Measurements from ENCODE around the gene SIGLEC14. TPM values are rescaled to one million over a fixed set of nuclear protein-coding genes. Genes with fewer than 3 reads are reported as not detected.

Gene SIGLEC14
- polyA plus RNA-seq, 1 donor from 2014 or later = not detected

DNA sequence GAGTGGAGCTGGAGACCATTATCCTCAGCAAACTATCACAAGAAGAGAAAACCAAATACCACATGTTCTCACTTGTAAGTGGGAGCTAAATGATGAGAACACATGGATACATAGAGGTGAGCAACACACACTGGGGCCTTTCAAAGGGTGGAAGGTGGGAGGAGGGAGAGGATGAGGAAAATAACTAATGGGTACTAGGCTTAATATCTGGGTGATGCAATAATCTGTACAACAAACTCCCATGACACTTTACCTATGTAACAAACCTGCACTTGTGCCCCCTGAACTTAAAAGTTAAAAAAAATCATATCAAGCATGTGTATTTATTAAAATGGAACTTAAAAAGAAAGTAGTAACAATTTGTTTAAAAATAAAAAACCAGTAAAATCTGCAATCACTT lies 5.0 kb downstream of the SIGLEC14 start:
- H3K9me3 ChIP-seq (ENCODE audit: low read length) = no peaks in the 10 kb centered on the region
- H3K9me2 ChIP-seq (ENCODE audit: insufficient read depth, low read length) = no peaks in the 10 kb centered on the region
- H2AFZ ChIP-seq (ENCODE audit: low read depth, low read length) = no peak overlapping the region
- H3K9ac ChIP-seq (ENCODE audit: low read length) = no peak overlapping the region
- H3F3A ChIP-seq (ENCODE audit: insufficient read depth, low read length, poor library complexity, severe bottlenecking) = no peaks in the 10 kb centered on the region
- no peak overlapping the region for H3K4me3 ChIP-seq (ENCODE audit: low read length)
- no peak overlapping the region for H3K4me2 ChIP-seq (ENCODE audit: low read length)
- H3K79me2 ChIP-seq (replicated peaks; ENCODE audit: insufficient read depth, low read length) = no peaks in the 10 kb centered on the region
- no peak for TF ChIP-seq SMC3 (conservative IDR thresholded peaks at IDR 0.05; ENCODE audit: poor library complexity)
- TF ChIP-seq, protein P1, sequence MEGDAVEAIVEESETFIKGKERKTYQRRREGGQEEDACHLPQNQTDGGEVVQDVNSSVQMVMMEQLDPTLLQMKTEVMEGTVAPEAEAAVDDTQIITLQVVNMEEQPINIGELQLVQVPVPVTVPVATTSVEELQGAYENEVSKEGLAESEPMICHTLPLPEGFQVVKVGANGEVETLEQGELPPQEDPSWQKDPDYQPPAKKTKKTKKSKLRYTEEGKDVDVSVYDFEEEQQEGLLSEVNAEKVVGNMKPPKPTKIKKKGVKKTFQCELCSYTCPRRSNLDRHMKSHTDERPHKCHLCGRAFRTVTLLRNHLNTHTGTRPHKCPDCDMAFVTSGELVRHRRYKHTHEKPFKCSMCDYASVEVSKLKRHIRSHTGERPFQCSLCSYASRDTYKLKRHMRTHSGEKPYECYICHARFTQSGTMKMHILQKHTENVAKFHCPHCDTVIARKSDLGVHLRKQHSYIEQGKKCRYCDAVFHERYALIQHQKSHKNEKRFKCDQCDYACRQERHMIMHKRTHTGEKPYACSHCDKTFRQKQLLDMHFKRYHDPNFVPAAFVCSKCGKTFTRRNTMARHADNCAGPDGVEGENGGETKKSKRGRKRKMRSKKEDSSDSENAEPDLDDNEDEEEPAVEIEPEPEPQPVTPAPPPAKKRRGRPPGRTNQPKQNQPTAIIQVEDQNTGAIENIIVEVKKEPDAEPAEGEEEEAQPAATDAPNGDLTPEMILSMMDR (IDR thresholded peaks at IDR 0.05; ENCODE audit: poor library complexity, severe bottlenecking) = no peak
- no peak for TF ChIP-seq EP300 (conservative IDR thresholded peaks at IDR 0.05; ENCODE audit: poor library complexity, severe bottlenecking)
- TF ChIP-seq EZH2 (IDR thresholded peaks at IDR 0.05; ENCODE audit: borderline replicate concordance, insufficient read depth, low read length, poor library complexity, severe bottlenecking) = no peak
- no peak for TF ChIP-seq TAF1 (IDR thresholded peaks at IDR 0.05; ENCODE audit: low read depth)
- TF ChIP-seq POLR2AphosphoS5 (IDR thresholded peaks at IDR 0.05) = no peak
- TF ChIP-seq RAD21 (conservative IDR thresholded peaks at IDR 0.05) = no peak
- TF ChIP-seq, protein P2, sequence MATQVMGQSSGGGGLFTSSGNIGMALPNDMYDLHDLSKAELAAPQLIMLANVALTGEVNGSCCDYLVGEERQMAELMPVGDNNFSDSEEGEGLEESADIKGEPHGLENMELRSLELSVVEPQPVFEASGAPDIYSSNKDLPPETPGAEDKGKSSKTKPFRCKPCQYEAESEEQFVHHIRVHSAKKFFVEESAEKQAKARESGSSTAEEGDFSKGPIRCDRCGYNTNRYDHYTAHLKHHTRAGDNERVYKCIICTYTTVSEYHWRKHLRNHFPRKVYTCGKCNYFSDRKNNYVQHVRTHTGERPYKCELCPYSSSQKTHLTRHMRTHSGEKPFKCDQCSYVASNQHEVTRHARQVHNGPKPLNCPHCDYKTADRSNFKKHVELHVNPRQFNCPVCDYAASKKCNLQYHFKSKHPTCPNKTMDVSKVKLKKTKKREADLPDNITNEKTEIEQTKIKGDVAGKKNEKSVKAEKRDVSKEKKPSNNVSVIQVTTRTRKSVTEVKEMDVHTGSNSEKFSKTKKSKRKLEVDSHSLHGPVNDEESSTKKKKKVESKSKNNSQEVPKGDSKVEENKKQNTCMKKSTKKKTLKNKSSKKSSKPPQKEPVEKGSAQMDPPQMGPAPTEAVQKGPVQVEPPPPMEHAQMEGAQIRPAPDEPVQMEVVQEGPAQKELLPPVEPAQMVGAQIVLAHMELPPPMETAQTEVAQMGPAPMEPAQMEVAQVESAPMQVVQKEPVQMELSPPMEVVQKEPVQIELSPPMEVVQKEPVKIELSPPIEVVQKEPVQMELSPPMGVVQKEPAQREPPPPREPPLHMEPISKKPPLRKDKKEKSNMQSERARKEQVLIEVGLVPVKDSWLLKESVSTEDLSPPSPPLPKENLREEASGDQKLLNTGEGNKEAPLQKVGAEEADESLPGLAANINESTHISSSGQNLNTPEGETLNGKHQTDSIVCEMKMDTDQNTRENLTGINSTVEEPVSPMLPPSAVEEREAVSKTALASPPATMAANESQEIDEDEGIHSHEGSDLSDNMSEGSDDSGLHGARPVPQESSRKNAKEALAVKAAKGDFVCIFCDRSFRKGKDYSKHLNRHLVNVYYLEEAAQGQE (IDR thresholded peaks at IDR 0.05; ENCODE audit: borderline replicate concordance) = no peak
- no peak overlapping the region for H3K27ac ChIP-seq (ENCODE audit: low read length)
- no peaks in the 10 kb centered on the region for H3K36me3 ChIP-seq (ENCODE audit: insufficient read depth, low read length)
- H4K20me1 ChIP-seq (ENCODE audit: insufficient read depth) = no peaks in the 10 kb centered on the region
- no peaks in the 10 kb centered on the region for H3K27me3 ChIP-seq (ENCODE audit: insufficient read depth, low read depth, low read length)

DNA sequence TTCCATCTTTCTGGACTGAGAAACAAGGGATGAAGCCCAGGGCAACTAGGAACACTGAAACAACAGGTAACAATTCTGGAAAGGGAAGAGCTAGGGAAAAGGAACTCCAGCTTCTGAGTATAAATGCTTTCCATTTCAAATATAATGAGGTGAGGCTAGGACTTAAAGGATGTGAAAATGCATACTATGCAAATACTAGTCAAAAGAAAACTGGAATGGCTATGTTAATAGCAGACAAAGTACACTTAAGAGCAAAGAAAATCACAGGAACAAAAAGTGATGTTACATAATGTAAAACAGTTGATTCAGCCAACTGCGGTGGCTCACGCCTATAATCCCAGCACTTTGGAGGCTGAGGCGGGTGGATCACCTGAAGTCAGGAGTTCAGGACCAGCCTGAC lies 6.2 kb downstream of the SIGLEC14 start:
- Histone ChIP-seq H3K36me3 (ENCODE audit: insufficient read depth, low read length) (no peaks in the 10 kb centered on the region), H3K4me2 (ENCODE audit: low read length) (no peak overlapping the region), H3K9me2 (ENCODE audit: insufficient read depth, low read length) (no peaks in the 10 kb centered on the region), H3K4me3 (ENCODE audit: low read length) (no peak overlapping the region), H3K27ac (ENCODE audit: low read length) (no peak overlapping the region), H3F3A (ENCODE audit: insufficient read depth, low read length, poor library complexity, severe bottlenecking) (no peaks in the 10 kb centered on the region), H3K27me3 (ENCODE audit: insufficient read depth, low read depth, low read length) (no peaks in the 10 kb centered on the region), H2AFZ (ENCODE audit: low read depth, low read length) (no peak overlapping the region), H3K9me3 (ENCODE audit: low read length) (no peaks in the 10 kb centered on the region), H3K9ac (ENCODE audit: low read length) (no peak overlapping the region), H3K79me2 (replicated peaks; ENCODE audit: insufficient read depth, low read length) (no peaks in the 10 kb centered on the region), H4K20me1 (ENCODE audit: insufficient read depth) (no peaks in the 10 kb centered on the region)
- no peak for TF ChIP-seq POLR2AphosphoS5 (IDR thresholded peaks at IDR 0.05)
- no peak for TF ChIP-seq SMC3 (conservative IDR thresholded peaks at IDR 0.05; ENCODE audit: poor library complexity)
- TF ChIP-seq EZH2 (IDR thresholded peaks at IDR 0.05; ENCODE audit: borderline replicate concordance, insufficient read depth, low read length, poor library complexity, severe bottlenecking) = no peak
- TF ChIP-seq TAF1 (IDR thresholded peaks at IDR 0.05; ENCODE audit: low read depth) = no peak
- TF ChIP-seq RAD21 (conservative IDR thresholded peaks at IDR 0.05) = no peak
- TF ChIP-seq, protein P2 (IDR thresholded peaks at IDR 0.05; ENCODE audit: borderline replicate concordance) = no peak
- no peak for TF ChIP-seq EP300 (conservative IDR thresholded peaks at IDR 0.05; ENCODE audit: poor library complexity, severe bottlenecking)
- TF ChIP-seq, protein P1 (IDR thresholded peaks at IDR 0.05; ENCODE audit: poor library complexity, severe bottlenecking) = no peak
- no peak for TF ChIP-seq MXI1 (conservative IDR thresholded peaks at IDR 0.05; ENCODE audit: poor library complexity, severe bottlenecking)
